Sigmoid colon (tissue), 4 donors: ENCODE measurements around the gene RELN.

Experiments
- CTCF ChIP-seq, 4 experiments: fragments of 450-650 bp in 3 of 4; fragments of 200-600 bp in 1 of 4; IDR thresholded peaks; one replicate each; pipeline ENCODE4 v1.5.1; 2016 to 2019; ENCODE audit warnings: antibody characterized with exemption in 4 of 4, mild to moderate bottlenecking in 3 of 4, moderate library complexity in 2 of 4
- POLR2A ChIP-seq, 2 donors: fragments of 450-650 bp; IDR thresholded peaks; one replicate each; pipeline ENCODE4 v1.6.1; 2016; ENCODE audit warnings: antibody characterized with exemption in 2 of 2, mild to moderate bottlenecking in 2 of 2, moderate library complexity in 2 of 2
- POLR2AphosphoS5 ChIP-seq, 4 donors: sonication (generic); formaldehyde crosslinking; IDR thresholded peaks; one replicate each; pipeline ENCODE4 v1.6.1; 2017; ENCODE audit warnings: antibody characterized with exemption in 4 of 4

- TF ChIP-seq CTCF (IDR thresholded peaks at IDR 0.05) (no peak), POLR2A (IDR thresholded peaks at IDR 0.05) (no peak), POLR2AphosphoS5 (IDR thresholded peaks at IDR 0.05) (no peak)
Observed at GRCh38 chr7:103712991-103713778, 276.3 kb downstream of the RELN start.
